Skin of body (tissue), 2 donors: ENCODE measurements around the gene PRDM1. TPM values are rescaled to one million over a fixed set of nuclear protein-coding genes. Genes with fewer than 3 reads are reported as not detected.
"Not testable (repeated sequence)": the region's sequence is repeated elsewhere in the genome, so short reads cannot be mapped to it uniquely, and the experiment has no call there.

Source experiments
- DNase-seq: peaks from one replicate; lab custom pipeline; 2025; lab: John Stamatoyannopoulos, UW
- total RNA-seq: library from RNA; depleted of rRNA; stranded (reverse); fragments of >200 nt; gene quantifications from one replicate; pipeline ENCODE4 v1.2.3, GENCODE V29; 2014

PRDM1 gene
- total RNA-seq, 1 donor from 2014 or later: 15.1 TPM

DNA sequence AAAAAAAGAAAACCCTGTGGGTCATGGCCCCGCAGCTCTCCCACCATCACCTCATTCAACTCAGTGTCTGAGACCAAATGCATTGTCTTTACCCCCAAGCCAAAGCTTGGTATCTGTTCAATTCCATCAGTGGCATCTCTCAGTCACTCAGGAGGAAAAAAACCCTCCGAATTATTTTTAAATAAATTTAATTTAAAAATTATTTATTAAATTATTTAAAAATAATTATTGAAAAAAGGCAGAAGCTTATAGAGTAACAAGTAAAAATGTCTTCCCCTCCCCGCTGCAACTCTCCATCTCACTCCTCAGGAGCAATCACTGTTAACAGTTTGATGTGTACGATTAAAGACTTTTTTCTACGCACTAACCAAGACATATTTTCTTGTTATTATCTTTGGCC is 50.7 kb downstream of the PRDM1 start:
- no peak for DNase-seq

DNA sequence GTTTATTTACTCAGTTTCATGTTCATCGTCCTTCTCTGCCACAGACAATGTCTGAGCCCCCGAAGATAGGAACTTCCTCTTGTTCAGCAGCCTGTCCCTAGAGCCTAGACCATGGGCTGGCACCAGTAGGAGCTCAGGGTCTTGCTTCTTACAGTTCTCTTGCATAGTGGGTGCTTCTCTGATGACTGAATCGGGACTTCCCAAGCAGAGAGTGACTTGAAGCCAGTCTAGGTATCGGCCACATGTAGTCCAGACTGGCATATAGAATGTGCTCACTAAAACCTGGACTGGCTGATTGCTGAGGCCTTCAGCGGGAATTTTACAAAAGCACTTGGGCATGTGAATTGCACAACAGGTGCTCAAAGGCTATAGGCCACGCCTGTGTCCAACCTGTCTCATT is 52.0 kb downstream of the PRDM1 start:
- no peak for DNase-seq

- DNase-seq: no peak
These were observed 55.5 kb downstream of the PRDM1 start for GRCh38 chr6:106141441-106142237.

- DNase-seq: no peak
These were observed 56.8 kb downstream of the PRDM1 start for GRCh38 chr6:106142876-106143431.

GRCh38 chr6:106143665-106144064 is 57.5 kb downstream of the PRDM1 start:
- DNase-seq: no peak

GRCh38 chr6:106145144-106145543 is 59.0 kb downstream of the PRDM1 start:
- no peak for DNase-seq

DNA sequence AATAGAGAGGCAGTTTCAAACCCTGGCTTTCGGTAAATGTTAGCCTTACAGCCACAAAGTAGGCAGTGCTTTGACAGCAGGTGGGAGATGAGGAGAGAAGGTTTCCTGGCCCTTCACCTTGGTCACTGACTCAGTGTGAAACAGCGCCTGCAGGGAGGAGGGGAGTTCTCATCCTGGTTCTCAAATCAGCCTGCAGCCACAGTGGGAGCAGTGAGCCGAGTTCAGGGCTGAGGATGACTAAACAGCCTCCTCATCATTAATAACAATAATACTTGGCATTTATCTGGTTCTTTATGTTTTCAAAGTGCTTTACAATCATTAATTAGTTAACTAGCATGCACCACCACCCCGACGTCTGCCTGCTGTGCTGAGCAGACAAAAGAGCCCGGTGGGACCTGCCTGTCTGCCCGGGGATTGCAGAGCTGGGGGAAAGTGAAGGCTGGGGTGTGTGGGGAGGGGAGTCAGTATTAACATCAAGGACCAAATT is 59.6 kb downstream of the PRDM1 start:
- DNase-seq: no peak

- no peak for DNase-seq
These were observed 60.8 kb downstream of the PRDM1 start for GRCh38 chr6:106146852-106147351.

GRCh38 chr6:106147476-106147875 is 61.3 kb downstream of the PRDM1 start:
- no peak for DNase-seq

DNA sequence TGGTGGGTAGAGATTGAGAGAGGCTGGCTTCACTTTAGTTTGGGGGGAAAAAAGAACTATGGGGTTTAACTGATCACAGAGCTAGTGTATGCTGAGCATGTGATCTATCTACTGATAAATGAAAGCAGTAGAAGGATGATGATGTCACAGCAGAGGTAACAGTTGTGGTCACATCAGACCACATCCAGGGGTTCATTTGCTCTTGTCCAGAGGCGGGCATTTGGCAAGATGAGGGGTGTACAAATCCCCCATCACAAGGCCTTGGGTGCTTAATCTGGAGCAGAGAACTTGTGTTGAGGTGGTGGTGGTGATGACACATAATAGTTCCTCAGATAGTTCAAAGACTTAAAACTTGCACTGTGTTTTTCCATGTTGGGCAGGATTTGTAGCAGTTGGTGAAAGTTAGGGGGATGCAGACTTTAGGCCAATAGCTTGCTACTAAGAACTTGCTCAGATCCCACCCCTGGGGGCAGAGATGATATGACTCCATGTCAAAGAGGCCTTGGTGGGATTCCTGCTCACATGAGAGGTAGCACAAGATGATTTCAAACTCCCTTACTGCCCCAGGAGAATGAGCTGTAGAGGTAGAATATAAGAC is 63.4 kb downstream of the PRDM1 start:
- no peak for DNase-seq

DNA sequence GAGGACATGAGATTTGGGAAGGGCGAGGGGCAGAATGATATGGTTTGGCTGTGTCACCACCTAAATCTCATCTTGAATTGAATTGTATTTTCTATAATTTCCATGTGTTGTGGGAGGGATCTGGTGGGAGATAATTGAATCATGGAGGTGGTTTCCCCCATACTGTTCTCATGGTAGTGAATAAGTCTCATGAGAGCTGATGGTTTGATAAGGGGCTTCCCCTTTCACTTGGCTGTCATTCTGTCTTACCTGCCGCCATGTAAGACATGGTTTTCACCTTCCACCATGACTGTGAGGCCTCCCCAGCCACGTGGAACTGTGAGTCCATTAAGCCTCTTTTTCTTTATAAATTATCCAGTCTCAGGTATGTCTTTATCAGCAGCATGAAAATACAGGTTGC is 66.3 kb downstream of the PRDM1 start:
- not testable (repeated sequence) for DNase-seq

DNA sequence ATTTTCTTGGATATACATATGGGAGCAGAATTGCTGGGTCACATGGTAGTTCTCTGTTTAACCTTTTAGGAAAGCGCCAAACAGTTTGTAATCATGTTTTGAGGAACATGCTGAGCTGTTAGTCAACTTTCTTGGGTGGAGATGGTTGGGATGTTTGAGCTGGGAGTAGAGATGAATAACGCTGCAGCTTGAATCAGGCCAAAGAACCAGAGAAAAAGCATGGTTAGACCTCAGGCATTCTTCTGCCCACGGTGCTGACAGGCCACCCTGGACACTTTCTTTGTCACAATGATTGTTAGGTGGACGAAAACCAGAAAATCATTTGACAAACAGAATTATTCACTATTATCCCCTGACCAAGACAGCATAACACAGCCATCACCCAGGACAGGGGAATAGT is 66.8 kb downstream of the PRDM1 start:
- DNase-seq: no peak

GRCh38 chr6:106154326-106154725 is 68.2 kb downstream of the PRDM1 start:
- DNase-seq: no peak

- DNase-seq: peak; percentile 28
These were observed 69.2 kb downstream of the PRDM1 start for GRCh38 chr6:106155219-106155830.

- no peak for DNase-seq
These were observed 70.3 kb downstream of the PRDM1 start for GRCh38 chr6:106156413-106156812.

- DNase-seq: no peak
These were observed 70.7 kb downstream of the PRDM1 start for GRCh38 chr6:106156863-106157262.

DNA sequence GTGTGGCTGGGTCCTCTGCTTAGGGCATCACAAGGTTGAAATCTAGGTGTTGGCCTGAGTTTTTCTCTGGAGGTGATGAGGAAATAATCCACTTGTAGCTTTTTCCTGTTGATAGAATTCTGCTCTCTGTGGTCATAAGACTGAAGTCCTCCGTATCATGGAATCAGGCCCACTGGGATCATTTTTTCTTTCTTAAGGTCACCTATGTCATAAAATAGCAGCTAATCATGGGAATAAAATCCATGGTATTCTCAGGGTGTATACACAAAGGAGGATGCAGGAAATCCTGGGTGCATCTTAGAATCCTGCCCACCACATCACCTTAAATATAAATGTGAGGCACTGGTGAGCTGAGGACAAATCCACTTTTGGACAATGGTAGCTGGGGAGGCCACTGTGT is 72.7 kb downstream of the PRDM1 start:
- DNase-seq: no peak

Other genes starting within 250 kb of the PRDM1 start
- gene ATG5, start 239.4 kb downstream of the PRDM1 start, total RNA-seq: 42.4 TPM